Common myeloid progenitor, CD34-positive (primary cell): ENCODE measurements around the gene ONECUT1.

Experiments used
- CTCF ChIA-PET: fragments of 350-600 bp; sonication (Branson Sonifier 250); formaldehyde crosslinking; loops from one replicate; lab custom pipeline; 2021; ENCODE audit warnings: antibody characterized with exemption; lab: Charles Lee
- POLR2A ChIA-PET: fragments of 350-600 bp; sonication (Branson Sonifier 250); formaldehyde crosslinking; loops from one replicate; lab custom pipeline; 2021; ENCODE audit warnings: antibody characterized with exemption; lab: Charles Lee
- DNase-seq, 3 donors: peaks; one replicate each; pipeline versions ENCODE4 v3.0.0 to v3.0.0-alpha.2; 2013
- H3K27ac ChIP-seq, 2 experiments: 1 replicate in 1 of 2; 2 replicates in 1 of 2; pipeline ENCODE4 v1.7.0; 2013; ENCODE audit warnings: inconsistent platforms in 2 of 2, low read length in 2 of 2, mild to moderate bottlenecking in 2 of 2, low read depth in 1 of 2, moderate library complexity in 1 of 2; ENCODE audit not compliant: severe bottlenecking in 2 of 2, insufficient read depth in 1 of 2, poor library complexity in 1 of 2
- H3K27me3 ChIP-seq, 5 experiments: replicated peaks in 2 of 5; 1 replicate in 3 of 5; 2 replicates in 2 of 5; pipeline versions ENCODE4 v1.6.1 to v1.7.0; 2013; ENCODE audit warnings: low read length in 4 of 5, mild to moderate bottlenecking in 2 of 5, moderate library complexity in 2 of 5, inconsistent platforms in 1 of 5; ENCODE audit not compliant: insufficient read depth in 5 of 5, control insufficient read depth in 4 of 5
- H3K36me3 ChIP-seq, 4 experiments: 1 replicate in 2 of 4; 2 replicates in 2 of 4; pipeline versions ENCODE4 v1.6.1 to v1.7.0; 2013; ENCODE audit warnings: low read length in 3 of 4, control low read depth in 1 of 4, mild to moderate bottlenecking in 1 of 4; ENCODE audit not compliant: control insufficient read depth in 4 of 4, insufficient read depth in 4 of 4
- H3K4me1 ChIP-seq, 4 experiments: 1 replicate in 3 of 4; 2 replicates in 1 of 4; pipeline versions ENCODE4 v1.6.1 to v1.7.1; 2013; ENCODE audit warnings: low read length in 3 of 4, mild to moderate bottlenecking in 3 of 4, control low read depth in 1 of 4, inconsistent platforms in 1 of 4, moderate library complexity in 1 of 4; ENCODE audit not compliant: control insufficient read depth in 4 of 4, insufficient read depth in 4 of 4; ENCODE audit errors: control extremely low read depth in 1 of 4
- H3K4me3 ChIP-seq, 7 experiments: 1 replicate in 4 of 7; 2 replicates in 3 of 7; pipeline versions ENCODE4 v1.5.1 to v1.7.0; 2013; ENCODE audit warnings: mild to moderate bottlenecking in 7 of 7, low read length in 6 of 7, moderate library complexity in 6 of 7, inconsistent platforms in 2 of 7, low read depth in 2 of 7, control low read depth in 1 of 7; ENCODE audit not compliant: insufficient read depth in 4 of 7, control insufficient read depth in 1 of 7; ENCODE audit errors: extremely low read depth in 1 of 7
- H3K9me3 ChIP-seq, 5 experiments: 1 replicate in 4 of 5; 2 replicates in 1 of 5; pipeline versions ENCODE4 v1.6.1 to v1.7.1; 2013; ENCODE audit warnings: low read length in 4 of 5, mild to moderate bottlenecking in 2 of 5, inconsistent platforms in 1 of 5, low read depth in 1 of 5, moderate library complexity in 1 of 5; ENCODE audit not compliant: control insufficient read depth in 4 of 5, insufficient read depth in 2 of 5; ENCODE audit errors: control extremely low read depth in 1 of 5
- WGBS: methylation state at CpG from one replicate; pipeline ENCODE4 v1.1.5; 2013; ENCODE audit not compliant: insufficient coverage; 5-methylcytosine and 5-hydroxymethylcytosine counted together

ONECUT1 gene

GRCh38 chr15:52789601-52790168 lies 451 bp downstream of the ONECUT1 start:
- CTCF ChIA-PET, result interaction anchor here (1.1 kb wide), 1 partner anchor 12 kb away, joined by 3 read pairs; no protein-coding TSS in a partner anchor
- 1% methylated on average over 35 of the region's 51 CpGs for WGBS
- Histone ChIP-seq H3K27me3 (peaks cover 8 to 99% (median 58%) of the 10 kb centered on the region in 5 experiments), H3K4me1 (peaks cover 0 to 49% (median 29%) of the 10 kb centered on the region in 4 experiments), H3K9me3 (peaks cover 0 to 6% (median 2%) of the 10 kb centered on the region in 5 experiments), H3K4me3 (peak overlapping the region; percentile 17 to 71 (median 58)), H3K27ac (no peak overlapping the region), H3K36me3 (no peaks in the 10 kb centered on the region)
- POLR2A ChIA-PET, result no interaction called here
- peak in 2 of 3 donors; percentile 52 to 61 for DNase-seq

DNA sequence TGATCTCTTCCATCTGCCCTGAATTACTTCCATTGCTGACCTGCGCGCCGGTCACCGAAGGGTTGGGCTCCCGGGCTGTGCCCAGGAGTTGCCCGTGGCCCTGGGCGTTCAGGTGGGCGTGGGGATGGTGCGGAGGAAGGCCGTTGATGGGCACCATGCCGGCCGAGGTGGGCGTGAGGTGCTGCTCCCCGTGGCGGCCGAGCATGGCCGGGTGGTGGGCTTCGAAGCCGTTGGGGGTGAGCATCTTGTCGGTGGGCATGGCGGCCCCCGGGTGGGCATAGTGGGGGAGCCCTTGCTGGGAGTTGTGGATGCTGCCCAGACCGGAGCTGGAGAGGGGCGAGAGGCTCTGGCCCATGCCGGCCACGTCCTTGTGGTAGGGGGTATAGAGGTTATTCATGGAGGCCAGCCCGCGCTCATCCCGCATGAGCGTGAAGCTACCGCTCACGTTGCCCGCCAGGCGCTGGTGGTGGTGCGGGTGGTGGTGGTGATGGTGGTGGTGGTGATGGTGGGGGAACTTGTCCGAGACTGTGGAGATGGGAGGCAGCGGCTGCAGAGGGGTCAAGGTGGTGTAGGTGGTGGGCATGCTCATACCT lies 1.0 kb downstream of the ONECUT1 start:
- peaks cover 8 to 99% (median 56%) of the 10 kb centered on the region in 5 experiments for H3K27me3 ChIP-seq
- peaks cover 0 to 55% (median 32%) of the 10 kb centered on the region in 4 experiments for H3K4me1 ChIP-seq
- CTCF ChIA-PET, result no interaction called here
- POLR2A ChIA-PET, result no interaction called here
- no peak for DNase-seq
- H3K36me3 ChIP-seq, result no peaks in the 10 kb centered on the region
- WGBS, result 10% methylated on average over 21 of the region's 37 CpGs
- no peak overlapping the region for H3K27ac ChIP-seq
- H3K4me3 ChIP-seq, result peak overlapping the region in 3 of 7 experiments; percentile 66 to 71 (median 69)
- H3K9me3 ChIP-seq, result peaks cover 0 to 6% (median 2%) of the 10 kb centered on the region in 5 experiments

DNA sequence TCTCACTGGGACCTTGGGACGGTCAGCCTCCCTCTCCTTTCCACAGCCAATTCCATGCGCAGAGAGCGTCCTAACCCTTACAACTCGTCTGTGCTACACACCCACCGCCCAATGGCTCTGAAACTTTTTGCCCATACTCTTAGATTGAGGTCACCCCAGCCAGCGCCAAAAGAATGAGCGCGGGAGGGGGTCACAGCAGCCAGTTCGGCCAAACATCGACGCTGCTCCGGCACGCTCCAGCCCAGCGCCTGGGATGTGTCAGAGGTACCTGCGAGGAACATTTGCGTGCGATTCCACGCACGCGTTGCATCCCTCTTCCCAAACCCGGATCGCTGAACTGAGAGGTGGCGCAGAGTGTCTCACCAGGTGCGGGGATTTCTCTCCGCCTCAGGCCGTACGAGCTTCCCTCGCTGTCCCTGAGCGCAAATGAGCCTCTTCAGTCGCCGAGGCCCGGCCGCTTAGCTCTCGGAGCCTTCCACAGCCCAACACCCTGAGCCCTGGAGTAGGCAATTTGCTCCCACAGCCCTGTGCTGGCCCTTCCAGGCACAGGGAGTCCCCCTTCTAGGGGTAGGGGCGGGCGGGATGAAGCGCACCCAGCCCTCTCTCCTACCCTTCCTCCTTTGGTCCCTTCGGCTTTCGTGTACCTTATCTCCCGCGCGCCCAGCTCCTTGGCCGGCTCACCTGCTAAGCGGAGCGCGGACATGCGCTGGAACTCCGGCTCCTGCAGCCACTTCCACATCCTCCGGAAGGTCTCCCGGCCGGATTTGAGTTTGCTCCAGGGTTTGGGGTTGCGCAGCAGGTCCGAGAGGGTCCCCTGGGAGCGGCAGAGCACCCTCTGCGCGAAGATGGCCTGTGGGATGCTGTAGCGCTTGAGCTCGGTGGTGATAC lies 1.8 kb downstream of the ONECUT1 start:
- Histone ChIP-seq H3K27me3 (peaks cover 5 to 99% (median 59%) of the 10 kb centered on the region in 5 experiments), H3K4me3 (no peak overlapping the region), H3K36me3 (no peaks in the 10 kb centered on the region), H3K4me1 (peaks cover 0 to 60% (median 37%) of the 10 kb centered on the region in 4 experiments), H3K27ac (no peak overlapping the region), H3K9me3 (peaks cover 0 to 6% (median 2%) of the 10 kb centered on the region in 5 experiments)
- POLR2A ChIA-PET, result no interaction called here
- DNase-seq, result peak in 1 of 3 donors; percentile 6
- CTCF ChIA-PET, result no interaction called here
- 9% methylated on average over 57 of the region's 58 CpGs for WGBS

DNA sequence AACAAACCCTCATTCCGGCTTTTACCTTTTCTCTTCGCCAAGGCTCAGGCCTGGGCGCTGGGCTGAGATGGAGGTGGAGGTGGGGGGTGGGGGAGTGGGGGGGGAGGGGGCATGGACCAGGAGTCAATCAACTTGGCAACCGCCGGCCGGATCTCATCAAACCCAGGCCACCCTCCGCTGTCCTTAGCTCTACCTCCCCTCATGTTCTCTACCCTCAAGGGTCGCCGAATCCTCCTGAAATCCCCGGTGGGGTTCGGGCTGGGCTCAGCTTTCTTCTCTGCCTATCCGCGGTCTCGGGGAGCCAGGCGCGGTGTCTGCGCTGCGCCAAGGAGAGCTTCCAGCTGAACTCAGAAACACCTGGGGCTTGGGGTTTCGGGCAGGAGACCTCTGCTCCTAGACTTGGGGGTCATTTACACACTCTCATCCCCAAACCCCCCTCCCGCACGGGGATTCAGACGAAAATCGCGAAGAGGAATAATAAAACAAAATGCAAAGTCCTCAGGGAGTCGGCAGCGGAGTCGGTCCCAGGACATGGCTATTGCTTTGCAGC lies 2.5 kb downstream of the ONECUT1 start:
- 2% methylated on average over 18 of the region's 27 CpGs for WGBS
- peaks cover 6 to 99% (median 59%) of the 10 kb centered on the region in 5 experiments for H3K27me3 ChIP-seq
- ChIA-PET POLR2A (interaction anchor here (1.0 kb wide), 1 partner anchor 14 kb away, joined by 3 read pairs; no protein-coding TSS in a partner anchor), CTCF (interaction anchor here (1.4 kb wide), 1 partner anchor 10 kb away, joined by 4 read pairs; no protein-coding TSS in a partner anchor)
- peaks cover 0 to 3% (median 2%) of the 10 kb centered on the region in 5 experiments for H3K9me3 ChIP-seq
- DNase-seq, result peak in 1 of 3 donors; percentile 4
- H3K27ac ChIP-seq, result no peak overlapping the region
- H3K4me1 ChIP-seq, result peaks cover 0 to 60% (median 38%) of the 10 kb centered on the region in 4 experiments
- no peaks in the 10 kb centered on the region for H3K36me3 ChIP-seq
- H3K4me3 ChIP-seq, result no peak overlapping the region

DNA sequence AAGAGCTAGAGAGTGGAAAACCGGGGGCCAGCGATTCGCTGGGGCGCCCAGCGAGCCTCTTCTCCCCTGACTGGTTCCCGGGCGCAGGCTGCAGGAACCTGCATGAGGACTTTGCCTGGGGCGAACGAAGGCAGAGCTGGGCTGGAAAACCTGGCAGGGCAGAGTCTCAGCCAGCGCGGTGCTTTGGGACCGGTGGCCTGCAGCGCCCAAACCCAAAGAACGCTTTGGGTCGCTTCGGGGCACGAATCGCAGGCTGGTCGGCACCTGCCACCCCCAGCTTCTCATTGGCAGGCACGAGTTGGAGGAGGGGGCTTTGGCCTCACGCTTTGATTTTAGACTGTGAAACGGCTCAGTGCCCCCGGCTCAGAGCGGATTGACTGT lies 3.0 kb downstream of the ONECUT1 start:
- Histone ChIP-seq H3K4me1 (peaks cover 0 to 60% (median 38%) of the 10 kb centered on the region in 4 experiments), H3K9me3 (peaks cover 0 to 3% (median 2%) of the 10 kb centered on the region in 5 experiments), H3K4me3 (no peak overlapping the region), H3K27me3 (peaks cover 7 to 99% (median 56%) of the 10 kb centered on the region in 5 experiments), H3K36me3 (no peaks in the 10 kb centered on the region), H3K27ac (no peak overlapping the region)
- 4% methylated on average over 16 of the region's 24 CpGs for WGBS
- DNase-seq, result peak in 1 of 3 donors; percentile 9
- CTCF ChIA-PET, result interaction anchor here (1.4 kb wide), 1 partner anchor 11 kb away, joined by 4 read pairs; no protein-coding TSS in a partner anchor
- POLR2A ChIA-PET, result interaction anchor here (1.0 kb wide), 1 partner anchor 15 kb away, joined by 3 read pairs; no protein-coding TSS in a partner anchor

DNA sequence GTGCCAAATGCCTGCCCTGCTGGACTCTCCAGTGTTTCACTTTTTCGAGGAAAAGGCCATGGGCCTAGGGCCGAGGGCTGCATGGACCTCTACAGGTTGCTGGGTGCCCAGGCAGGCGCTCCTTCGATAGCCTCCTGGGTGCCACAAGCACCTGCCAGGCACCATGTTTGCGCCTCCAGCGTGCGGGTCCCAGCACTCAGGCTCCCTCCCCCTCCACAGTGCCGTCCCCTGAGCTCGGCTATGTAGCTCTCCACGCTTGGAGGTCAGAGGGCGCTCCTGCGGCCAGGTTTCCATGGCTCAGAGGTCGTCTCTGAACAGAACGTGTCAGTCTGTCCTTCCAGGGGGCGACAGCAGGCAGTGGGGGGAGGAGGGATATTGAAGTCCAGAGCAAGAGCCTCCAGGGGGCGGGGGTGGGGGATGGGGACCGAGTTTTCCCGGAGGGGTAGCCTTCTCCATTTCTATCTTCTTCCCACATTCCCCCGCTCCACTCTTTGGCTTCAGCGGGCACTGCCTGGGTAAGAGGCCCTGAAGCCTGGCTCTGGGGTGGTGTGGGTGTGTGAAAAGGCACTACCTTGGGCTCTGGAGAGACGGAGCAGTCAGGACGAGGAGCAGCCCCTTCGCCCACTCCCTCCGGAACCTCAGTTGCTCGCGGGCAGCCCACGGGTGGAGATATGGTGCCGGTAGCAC lies 3.6 kb downstream of the ONECUT1 start:
- peak in 1 of 3 donors; percentile 4 for DNase-seq
- 5% methylated on average over 16 of the region's 28 CpGs for WGBS
- Histone ChIP-seq H3K4me3 (no peak overlapping the region), H3K4me1 (peaks cover 0 to 60% (median 38%) of the 10 kb centered on the region in 4 experiments), H3K27ac (no peak overlapping the region), H3K27me3 (peaks cover 10 to 99% (median 59%) of the 10 kb centered on the region in 5 experiments), H3K9me3 (peaks cover 0 to 2% (median 0%) of the 10 kb centered on the region in 5 experiments), H3K36me3 (no peaks in the 10 kb centered on the region)
- CTCF ChIA-PET, result interaction anchor here (1.4 kb wide), 1 partner anchor 11 kb away, joined by 4 read pairs; no protein-coding TSS in a partner anchor
- POLR2A ChIA-PET, result interaction anchor here (1.0 kb wide), 1 partner anchor 15 kb away, joined by 3 read pairs; no protein-coding TSS in a partner anchor
